Measurements from ENCODE around the gene BCAS3. TPM values are rescaled to one million over a fixed set of nuclear protein-coding genes. Genes with fewer than 3 reads are reported as not detected.
"Not testable (repeated sequence)": the region's sequence is repeated elsewhere in the genome, so short reads cannot be mapped to it uniquely, and the experiment has no call there.

Gene BCAS3
- total and polyA plus RNA-seq, 9 donors = 9.4 to 37.0 (median 21.6) TPM

GRCh38 chr17:61353615-61354014 is 676.0 kb downstream of the BCAS3 start:
- no peak for DNase-seq
- H3K9me3 ChIP-seq = no peaks in the 10 kb centered on the region
- H3K4me1 ChIP-seq (ENCODE audit: insufficient read depth) = no peaks in the 10 kb centered on the region
- no peaks in the 10 kb centered on the region for H3K36me3 ChIP-seq
- H3K4me3 ChIP-seq = no peak overlapping the region
- no peaks in the 10 kb centered on the region for H3K27me3 ChIP-seq
- H3K27ac ChIP-seq = no peak overlapping the region
- intact Hi-C loops (cut with DNase I) = no loop called here
- WGBS, 3 donors = 96 to 98% (median 98%) methylated on average over 12 of the region's 12 CpGs
- TF ChIP-seq, protein P1, sequence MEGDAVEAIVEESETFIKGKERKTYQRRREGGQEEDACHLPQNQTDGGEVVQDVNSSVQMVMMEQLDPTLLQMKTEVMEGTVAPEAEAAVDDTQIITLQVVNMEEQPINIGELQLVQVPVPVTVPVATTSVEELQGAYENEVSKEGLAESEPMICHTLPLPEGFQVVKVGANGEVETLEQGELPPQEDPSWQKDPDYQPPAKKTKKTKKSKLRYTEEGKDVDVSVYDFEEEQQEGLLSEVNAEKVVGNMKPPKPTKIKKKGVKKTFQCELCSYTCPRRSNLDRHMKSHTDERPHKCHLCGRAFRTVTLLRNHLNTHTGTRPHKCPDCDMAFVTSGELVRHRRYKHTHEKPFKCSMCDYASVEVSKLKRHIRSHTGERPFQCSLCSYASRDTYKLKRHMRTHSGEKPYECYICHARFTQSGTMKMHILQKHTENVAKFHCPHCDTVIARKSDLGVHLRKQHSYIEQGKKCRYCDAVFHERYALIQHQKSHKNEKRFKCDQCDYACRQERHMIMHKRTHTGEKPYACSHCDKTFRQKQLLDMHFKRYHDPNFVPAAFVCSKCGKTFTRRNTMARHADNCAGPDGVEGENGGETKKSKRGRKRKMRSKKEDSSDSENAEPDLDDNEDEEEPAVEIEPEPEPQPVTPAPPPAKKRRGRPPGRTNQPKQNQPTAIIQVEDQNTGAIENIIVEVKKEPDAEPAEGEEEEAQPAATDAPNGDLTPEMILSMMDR (IDR thresholded peaks at IDR 0.05) = no peak
- TF ChIP-seq EP300 (IDR thresholded peaks at IDR 0.05) (no peak), POLR2A (IDR thresholded peaks at IDR 0.05) (no peak)

GRCh38 chr17:61354895-61355874 is 677.5 kb downstream of the BCAS3 start:
- 91 to 92% (median 91%) methylated on average over 10 of the region's 10 CpGs for WGBS, 3 donors
- Histone ChIP-seq H3K4me1 (ENCODE audit: insufficient read depth) (no peaks in the 10 kb centered on the region), H3K27me3 (no peaks in the 10 kb centered on the region), H3K36me3 (no peaks in the 10 kb centered on the region), H3K27ac (no peak overlapping the region), H3K4me3 (no peak overlapping the region), H3K9me3 (no peaks in the 10 kb centered on the region)
- intact Hi-C loops (cut with DNase I) = no loop called here
- no peak for DNase-seq
- TF ChIP-seq, protein P1 (IDR thresholded peaks at IDR 0.05) = no peak
- no peak for TF ChIP-seq POLR2A (IDR thresholded peaks at IDR 0.05)
- no peak for TF ChIP-seq EP300 (IDR thresholded peaks at IDR 0.05)

GRCh38 chr17:61357061-61357460 is 679.4 kb downstream of the BCAS3 start:
- H3K4me1 ChIP-seq (ENCODE audit: insufficient read depth); H3K27me3 ChIP-seq; H3K36me3 ChIP-seq; H3K4me3 ChIP-seq; intact Hi-C loops (cut with DNase I); DNase-seq; H3K9me3 ChIP-seq; H3K27ac ChIP-seq: not testable (repeated sequence)
- WGBS, 3 donors = 82 to 88% (median 83%) methylated on average over 3 of the region's 3 CpGs

- WGBS, 3 donors = 96 to 98% (median 96%) methylated on average over 9 of the region's 9 CpGs
These were observed 681.9 kb downstream of the BCAS3 start for GRCh38 chr17:61359513-61359912.

GRCh38 chr17:61360318-61360943 is 682.8 kb downstream of the BCAS3 start:
- intact Hi-C loops (cut with DNase I) = no loop called here
- WGBS, 3 donors = 88 to 91% (median 90%) methylated on average over 3 of the region's 3 CpGs

More at GRCh38 chr17:61359513-61359912, 681.9 kb downstream of the BCAS3 start:
- H3K27me3 ChIP-seq; H3K27ac ChIP-seq; H3K4me3 ChIP-seq; intact Hi-C loops (cut with DNase I); H3K36me3 ChIP-seq; H3K4me1 ChIP-seq (ENCODE audit: insufficient read depth); DNase-seq; H3K9me3 ChIP-seq: not testable (repeated sequence)

More at GRCh38 chr17:61360318-61360943, 682.8 kb downstream of the BCAS3 start:
- H3K4me1 ChIP-seq (ENCODE audit: insufficient read depth) = no peaks in the 10 kb centered on the region
- TF ChIP-seq POLR2A (IDR thresholded peaks at IDR 0.05) = no peak
- TF ChIP-seq, protein P1 (IDR thresholded peaks at IDR 0.05) = no peak
- no peak for TF ChIP-seq EP300 (IDR thresholded peaks at IDR 0.05)
- H3K4me3 ChIP-seq = no peak overlapping the region
- H3K36me3 ChIP-seq = no peaks in the 10 kb centered on the region
- DNase-seq = no peak
- no peak overlapping the region for H3K27ac ChIP-seq
- no peaks in the 10 kb centered on the region for H3K9me3 ChIP-seq
- no peaks in the 10 kb centered on the region for H3K27me3 ChIP-seq

Data from ovary (tissue), 9 donors.